Measurements from ENCODE around the gene PAGR1.

The PAGR1 gene

DNA sequence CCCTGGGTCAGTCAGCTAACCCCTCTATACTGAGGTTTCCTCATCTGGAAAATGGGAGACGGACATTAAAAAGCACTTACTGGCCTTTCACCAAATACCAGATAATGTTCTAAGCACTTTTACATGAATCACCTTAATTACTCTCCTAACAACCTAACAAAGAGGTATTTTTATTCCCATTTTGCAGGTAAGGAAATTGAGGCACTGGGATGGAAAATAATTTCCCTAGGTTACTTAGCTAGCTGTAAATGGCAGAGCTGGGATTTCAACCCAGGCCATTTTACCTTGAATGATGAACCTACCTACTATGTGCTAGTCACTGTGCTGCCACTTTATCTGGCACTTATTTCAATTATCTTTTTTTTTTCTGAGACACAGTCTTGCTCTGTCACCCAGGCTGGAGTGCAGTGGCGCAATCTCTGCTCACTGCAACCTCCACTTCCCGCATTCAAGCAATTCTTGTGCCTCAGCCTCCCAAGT is 21.7 kb upstream of the PAGR1 start:
- Histone ChIP-seq H3K4me3 (ENCODE audit: low read depth, low read length) (no peak overlapping the region), H3K27ac (ENCODE audit: low read depth, low read length) (no peak overlapping the region), H2AFZ (ENCODE audit: low read length, unreplicated experiment) (no peak overlapping the region), H3K79me2 (ENCODE audit: control insufficient read depth, insufficient read depth, low read length, unreplicated experiment) (peaks cover 59% of the 10 kb centered on the region), H3K4me1 (ENCODE audit: control insufficient read depth, insufficient read depth, low read length, unreplicated experiment) (peaks cover 18% of the 10 kb centered on the region), H3K27me3 (ENCODE audit: insufficient read depth, low read length) (no peaks in the 10 kb centered on the region), H3K36me3 (ENCODE audit: insufficient read depth, low read length) (peaks cover 7% of the 10 kb centered on the region; the same call in 1 of the 2 replicates)

DNA sequence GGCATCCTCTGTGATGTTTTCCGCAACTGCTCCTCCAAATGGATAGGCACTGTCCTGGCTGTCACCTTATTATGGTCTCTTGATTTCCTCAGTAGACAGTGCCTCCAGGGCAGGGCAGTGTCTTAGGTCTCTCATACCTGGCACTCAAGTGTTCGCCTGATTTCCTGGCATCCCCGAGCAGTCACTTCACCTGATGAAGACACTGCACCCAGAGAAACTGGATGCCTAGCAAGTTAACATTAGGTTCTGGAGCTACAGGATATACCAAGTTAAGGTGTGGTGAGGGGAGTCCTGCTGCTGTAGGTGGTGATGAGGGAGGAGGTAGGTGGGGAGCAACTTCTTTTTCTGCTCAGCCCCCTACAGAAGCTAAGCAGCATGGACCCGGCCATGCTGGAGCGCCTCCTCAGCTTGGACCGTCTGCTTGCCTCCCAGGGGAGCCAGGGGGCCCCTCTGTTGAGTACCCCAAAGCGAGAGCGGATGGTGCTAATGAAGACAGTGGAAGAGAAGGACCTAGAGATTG is 13.5 kb upstream of the PAGR1 start:
- Histone ChIP-seq H3K27ac (ENCODE audit: low read depth, low read length) (no peak overlapping the region), H2AFZ (ENCODE audit: low read length, unreplicated experiment) (no peak overlapping the region), H3K4me1 (ENCODE audit: control insufficient read depth, insufficient read depth, low read length, unreplicated experiment) (peaks cover 11% of the 10 kb centered on the region), H3K27me3 (ENCODE audit: insufficient read depth, low read length) (no peaks in the 10 kb centered on the region), H3K4me3 (ENCODE audit: low read depth, low read length) (no peak overlapping the region), H3K79me2 (ENCODE audit: control insufficient read depth, insufficient read depth, low read length, unreplicated experiment) (no peaks in the 10 kb centered on the region), H3K36me3 (ENCODE audit: insufficient read depth, low read length) (peaks cover 18% of the 10 kb centered on the region; the same call in 1 of the 2 replicates)

DNA sequence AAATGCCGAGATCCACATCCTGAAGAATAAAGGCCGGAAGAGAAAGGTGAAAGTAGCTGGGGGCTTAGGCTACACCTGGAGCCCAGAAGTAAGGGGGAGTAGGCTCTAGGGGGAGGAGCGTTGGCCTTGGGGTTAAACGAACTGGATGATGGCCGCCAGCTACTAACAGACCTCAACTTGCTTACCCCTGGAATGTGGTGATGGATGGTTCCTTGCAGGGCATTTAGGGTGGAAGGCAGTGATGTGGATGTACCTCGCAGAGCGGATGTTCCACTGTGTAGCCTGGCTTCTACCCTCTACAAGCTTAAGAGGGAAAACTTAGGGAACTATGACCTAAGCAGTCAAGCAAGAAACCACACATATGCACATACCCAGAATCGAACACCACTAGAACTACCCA is 11.9 kb upstream of the PAGR1 start:
- Histone ChIP-seq H3K36me3 (ENCODE audit: insufficient read depth, low read length) (peaks cover 20% of the 10 kb centered on the region; the same call in 1 of the 2 replicates), H3K27me3 (ENCODE audit: insufficient read depth, low read length) (no peaks in the 10 kb centered on the region), H3K79me2 (ENCODE audit: control insufficient read depth, insufficient read depth, low read length, unreplicated experiment) (peaks cover 10% of the 10 kb centered on the region), H3K4me3 (ENCODE audit: low read depth, low read length) (peak overlapping the region; percentile 86), H3K4me1 (ENCODE audit: control insufficient read depth, insufficient read depth, low read length, unreplicated experiment) (peaks cover 19% of the 10 kb centered on the region), H2AFZ (ENCODE audit: low read length, unreplicated experiment) (no peak overlapping the region), H3K27ac (ENCODE audit: low read depth, low read length) (peak overlapping the region; percentile 81)

DNA sequence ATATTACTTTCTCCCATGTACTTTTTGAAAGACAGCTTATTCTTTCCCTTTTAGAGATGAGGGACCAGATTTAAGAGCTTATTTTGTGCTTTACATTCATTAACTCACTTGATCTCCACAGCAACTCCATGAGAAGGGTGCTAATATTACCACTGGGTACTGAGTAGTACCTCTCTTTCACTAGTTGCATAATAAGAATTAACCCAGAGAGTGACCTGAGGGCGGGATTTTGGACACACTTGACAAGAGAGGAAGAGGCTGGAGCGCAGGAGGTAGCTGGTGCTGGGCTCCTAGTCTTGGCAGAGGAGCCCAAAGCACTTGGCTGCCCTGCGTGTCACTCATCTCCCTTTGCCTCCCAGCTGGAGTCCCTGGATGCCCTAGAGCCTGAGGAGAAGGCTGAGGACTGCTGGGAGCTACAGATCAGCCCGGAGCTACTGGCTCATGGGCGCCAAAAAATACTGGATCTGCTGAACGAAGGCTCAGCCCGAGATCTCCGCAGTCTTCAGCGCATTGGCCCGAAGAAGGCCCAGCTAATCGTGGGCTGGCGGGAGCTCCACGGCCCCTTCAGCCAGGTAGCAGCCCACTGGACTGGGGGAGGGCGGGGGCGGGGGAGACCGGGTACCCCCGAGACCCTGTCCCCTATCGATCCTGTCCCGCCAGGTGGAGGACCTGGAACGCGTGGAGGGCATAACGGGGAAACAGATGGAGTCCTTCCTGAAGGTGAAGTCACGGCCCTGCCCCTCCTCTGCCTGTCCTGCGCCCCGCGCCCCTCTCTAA is 11.3 kb upstream of the PAGR1 start:
- peak overlapping the region; percentile 86 for H3K4me3 ChIP-seq (ENCODE audit: low read depth, low read length)
- H3K27me3 ChIP-seq (ENCODE audit: insufficient read depth, low read length): no peaks in the 10 kb centered on the region
- peaks cover 18% of the 10 kb centered on the region; the same call in 1 of the 2 replicates for H3K36me3 ChIP-seq (ENCODE audit: insufficient read depth, low read length)
- H3K4me1 ChIP-seq (ENCODE audit: control insufficient read depth, insufficient read depth, low read length, unreplicated experiment): peaks cover 26% of the 10 kb centered on the region
- H2AFZ ChIP-seq (ENCODE audit: low read length, unreplicated experiment): peak overlapping the region; percentile 39
- peaks cover 16% of the 10 kb centered on the region for H3K79me2 ChIP-seq (ENCODE audit: control insufficient read depth, insufficient read depth, low read length, unreplicated experiment)
- H3K27ac ChIP-seq (ENCODE audit: low read depth, low read length): peak overlapping the region; percentile 81

DNA sequence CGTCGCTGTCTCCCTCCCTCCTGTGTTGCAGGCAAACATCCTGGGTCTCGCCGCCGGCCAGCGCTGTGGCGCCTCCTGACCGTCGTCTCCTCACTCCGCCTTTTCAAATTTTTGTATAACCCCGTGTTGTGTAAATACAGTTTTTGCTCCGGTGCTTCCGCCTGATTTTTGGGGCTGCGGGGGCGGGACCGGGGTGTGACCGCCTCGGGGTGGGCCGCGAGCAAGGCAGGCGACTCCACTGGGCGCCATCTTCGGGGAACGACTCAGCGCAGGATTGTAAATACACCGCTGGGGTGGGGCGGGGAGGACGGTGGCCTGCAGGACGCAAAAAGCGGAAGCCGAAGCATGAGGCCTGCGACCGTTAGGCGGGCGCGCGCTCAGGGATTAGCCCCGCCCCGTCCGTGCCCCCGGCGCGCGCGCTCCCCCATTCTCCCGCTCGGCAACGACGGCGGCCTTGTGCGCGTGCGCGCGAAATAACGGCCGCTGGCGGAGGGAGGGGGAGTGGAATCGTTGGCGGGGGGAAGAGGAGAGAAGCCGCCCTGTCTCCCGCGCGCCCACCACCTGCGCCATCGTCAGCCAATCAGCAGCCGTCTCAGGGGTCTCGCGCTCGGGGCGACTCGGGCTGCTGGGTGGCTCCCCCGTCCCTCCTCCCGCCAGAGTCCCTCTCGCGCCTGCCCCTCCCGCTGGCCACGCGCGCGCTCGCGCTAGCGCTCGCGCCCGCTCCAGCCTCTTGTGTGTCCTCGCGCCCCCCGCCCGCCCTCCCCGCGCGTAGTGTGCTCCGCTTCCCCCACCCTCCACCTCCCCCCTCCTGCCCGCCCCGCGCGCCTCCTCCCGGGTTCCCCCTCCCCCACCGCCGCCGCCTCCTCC is 10.5 kb upstream of the PAGR1 start:
- H3K36me3 ChIP-seq (ENCODE audit: insufficient read depth, low read length): peaks cover 18% of the 10 kb centered on the region; the same call in 1 of the 2 replicates
- peak overlapping the region; percentile 81 for H3K27ac ChIP-seq (ENCODE audit: low read depth, low read length)

DNA sequence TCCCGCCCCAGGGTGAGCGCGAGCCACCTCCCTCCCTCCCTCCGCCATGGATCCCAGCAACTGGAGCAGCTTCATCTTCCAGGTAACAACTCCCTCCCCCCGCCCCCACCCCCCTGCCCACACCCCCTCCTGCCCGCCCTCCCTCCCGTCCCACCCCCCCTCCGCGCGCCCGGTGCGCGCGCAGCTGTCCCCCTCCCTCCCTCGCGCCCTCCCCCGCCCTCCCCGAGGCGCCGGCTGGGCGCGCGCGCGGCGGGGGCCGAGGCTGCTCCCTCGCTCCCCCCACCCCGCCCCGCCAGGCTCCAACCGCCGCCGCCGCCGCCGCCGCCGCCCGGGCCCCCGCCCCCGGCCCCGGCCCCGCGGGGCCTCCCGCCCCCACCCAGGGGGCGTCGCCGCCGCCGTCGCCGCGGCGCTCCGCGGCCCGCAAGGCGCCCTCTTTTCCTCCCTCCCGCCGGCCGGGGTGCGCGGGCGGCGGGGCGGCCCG is 9.8 kb upstream of the PAGR1 start, which contains the start of gene MAZ:
Gene MAZ (plus strand): TSS at position 431 of the 481 bp plus-strand sequence. CDS start 173 bp downstream, outside the sequence.
- H3K79me2 ChIP-seq (ENCODE audit: control insufficient read depth, insufficient read depth, low read length, unreplicated experiment): peaks cover 16% of the 10 kb centered on the region
- H3K27ac ChIP-seq (ENCODE audit: low read depth, low read length): peak within 1 kb of the TSS; percentile 81
- peak within 1 kb of the TSS; percentile 86 for H3K4me3 ChIP-seq (ENCODE audit: low read depth, low read length)
- no peak within 1 kb of the TSS for H2AFZ ChIP-seq (ENCODE audit: low read length, unreplicated experiment)
- no peaks in the 10 kb centered on the region for H3K27me3 ChIP-seq (ENCODE audit: insufficient read depth, low read length)
- H3K4me1 ChIP-seq (ENCODE audit: control insufficient read depth, insufficient read depth, low read length, unreplicated experiment): peaks cover 39% of the 10 kb centered on the region
- H3K36me3 ChIP-seq (ENCODE audit: insufficient read depth, low read length): peaks cover 18% of the 10 kb centered on the region; the same call in 1 of the 2 replicates

More for the DNA sequence above, 10.5 kb upstream of the PAGR1 start:
- Histone ChIP-seq H3K4me3 (ENCODE audit: low read depth, low read length) (peak overlapping the region; percentile 86), H3K27me3 (ENCODE audit: insufficient read depth, low read length) (no peaks in the 10 kb centered on the region), H3K79me2 (ENCODE audit: control insufficient read depth, insufficient read depth, low read length, unreplicated experiment) (peaks cover 16% of the 10 kb centered on the region), H2AFZ (ENCODE audit: low read length, unreplicated experiment) (peak overlapping the region; percentile 39), H3K4me1 (ENCODE audit: control insufficient read depth, insufficient read depth, low read length, unreplicated experiment) (peaks cover 34% of the 10 kb centered on the region)

DNA sequence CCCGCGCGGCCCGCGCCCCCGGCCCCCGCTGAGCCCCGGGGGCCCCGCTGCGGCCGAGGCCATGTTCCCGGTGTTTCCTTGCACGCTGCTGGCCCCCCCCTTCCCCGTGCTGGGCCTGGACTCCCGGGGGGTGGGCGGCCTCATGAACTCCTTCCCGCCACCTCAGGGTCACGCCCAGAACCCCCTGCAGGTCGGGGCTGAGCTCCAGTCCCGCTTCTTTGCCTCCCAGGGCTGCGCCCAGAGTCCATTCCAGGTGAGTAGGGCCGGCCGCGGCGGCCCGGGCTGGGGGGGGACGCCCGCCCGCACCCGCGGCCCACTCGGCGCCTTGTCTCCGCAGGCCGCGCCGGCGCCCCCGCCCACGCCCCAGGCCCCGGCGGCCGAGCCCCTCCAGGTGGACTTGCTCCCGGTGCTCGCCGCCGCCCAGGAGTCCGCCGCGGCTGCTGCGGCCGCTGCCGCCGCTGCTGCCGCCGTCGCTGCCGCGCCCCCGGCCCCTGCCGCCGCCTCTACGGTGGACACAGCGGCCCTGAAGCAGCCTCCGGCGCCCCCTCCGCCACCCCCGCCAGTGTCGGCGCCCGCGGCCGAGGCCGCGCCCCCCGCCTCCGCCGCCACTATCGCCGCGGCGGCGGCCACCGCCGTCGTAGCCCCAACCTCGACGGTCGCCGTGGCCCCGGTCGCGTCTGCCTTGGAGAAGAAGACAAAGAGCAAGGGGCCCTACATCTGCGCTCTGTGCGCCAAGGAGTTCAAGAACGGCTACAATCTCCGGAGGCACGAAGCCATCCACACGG is 9.1 kb upstream of the PAGR1 start:
- no peak overlapping the region for H2AFZ ChIP-seq (ENCODE audit: low read length, unreplicated experiment)
- peaks cover 18% of the 10 kb centered on the region; the same call in 1 of the 2 replicates for H3K36me3 ChIP-seq (ENCODE audit: insufficient read depth, low read length)
- H3K27ac ChIP-seq (ENCODE audit: low read depth, low read length): peak overlapping the region; percentile 52
- peak overlapping the region; percentile 86 for H3K4me3 ChIP-seq (ENCODE audit: low read depth, low read length)
- H3K79me2 ChIP-seq (ENCODE audit: control insufficient read depth, insufficient read depth, low read length, unreplicated experiment): peaks cover 16% of the 10 kb centered on the region
- H3K4me1 ChIP-seq (ENCODE audit: control insufficient read depth, insufficient read depth, low read length, unreplicated experiment): peaks cover 39% of the 10 kb centered on the region
- H3K27me3 ChIP-seq (ENCODE audit: insufficient read depth, low read length): no peaks in the 10 kb centered on the region

DNA sequence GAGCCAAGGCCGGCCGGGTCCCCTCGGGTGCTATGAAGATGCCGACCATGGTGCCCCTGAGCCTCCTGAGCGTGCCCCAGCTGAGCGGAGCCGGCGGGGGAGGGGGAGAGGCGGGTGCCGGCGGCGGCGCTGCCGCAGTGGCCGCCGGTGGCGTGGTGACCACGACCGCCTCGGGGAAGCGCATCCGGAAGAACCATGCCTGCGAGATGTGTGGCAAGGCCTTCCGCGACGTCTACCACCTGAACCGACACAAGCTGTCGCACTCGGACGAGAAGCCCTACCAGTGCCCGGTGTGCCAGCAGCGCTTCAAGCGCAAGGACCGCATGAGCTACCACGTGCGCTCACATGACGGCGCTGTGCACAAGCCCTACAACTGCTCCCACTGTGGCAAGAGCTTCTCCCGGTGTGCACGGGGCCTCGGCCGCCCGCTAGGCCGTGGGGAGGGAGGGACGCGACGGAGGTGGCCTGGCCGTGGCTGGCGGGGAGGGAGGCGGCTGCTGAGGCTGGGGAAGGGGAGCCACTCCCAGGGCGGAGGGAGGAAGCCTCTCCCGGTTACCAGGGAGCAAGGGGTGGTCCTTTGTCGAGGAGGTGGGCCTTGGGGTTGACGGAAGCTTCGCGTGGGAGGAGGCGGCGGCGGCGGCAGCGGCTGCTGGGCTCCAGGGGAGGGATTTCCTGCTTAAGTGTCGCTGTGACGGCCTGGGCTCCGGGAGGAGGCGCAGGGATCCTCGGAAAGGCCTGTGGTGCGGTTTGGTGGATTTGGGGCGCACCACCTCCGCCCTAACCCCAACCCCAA is 8.3 kb upstream of the PAGR1 start:
- peak overlapping the region; percentile 86 for H3K4me3 ChIP-seq (ENCODE audit: low read depth, low read length)
- H2AFZ ChIP-seq (ENCODE audit: low read length, unreplicated experiment): no peak overlapping the region
- H3K4me1 ChIP-seq (ENCODE audit: control insufficient read depth, insufficient read depth, low read length, unreplicated experiment): peaks cover 39% of the 10 kb centered on the region
- H3K36me3 ChIP-seq (ENCODE audit: insufficient read depth, low read length): peaks cover 13% of the 10 kb centered on the region; the same call in 1 of the 2 replicates
- peak overlapping the region; percentile 52 for H3K27ac ChIP-seq (ENCODE audit: low read depth, low read length)
- H3K79me2 ChIP-seq (ENCODE audit: control insufficient read depth, insufficient read depth, low read length, unreplicated experiment): peaks cover 16% of the 10 kb centered on the region
- no peaks in the 10 kb centered on the region for H3K27me3 ChIP-seq (ENCODE audit: insufficient read depth, low read length)

DNA sequence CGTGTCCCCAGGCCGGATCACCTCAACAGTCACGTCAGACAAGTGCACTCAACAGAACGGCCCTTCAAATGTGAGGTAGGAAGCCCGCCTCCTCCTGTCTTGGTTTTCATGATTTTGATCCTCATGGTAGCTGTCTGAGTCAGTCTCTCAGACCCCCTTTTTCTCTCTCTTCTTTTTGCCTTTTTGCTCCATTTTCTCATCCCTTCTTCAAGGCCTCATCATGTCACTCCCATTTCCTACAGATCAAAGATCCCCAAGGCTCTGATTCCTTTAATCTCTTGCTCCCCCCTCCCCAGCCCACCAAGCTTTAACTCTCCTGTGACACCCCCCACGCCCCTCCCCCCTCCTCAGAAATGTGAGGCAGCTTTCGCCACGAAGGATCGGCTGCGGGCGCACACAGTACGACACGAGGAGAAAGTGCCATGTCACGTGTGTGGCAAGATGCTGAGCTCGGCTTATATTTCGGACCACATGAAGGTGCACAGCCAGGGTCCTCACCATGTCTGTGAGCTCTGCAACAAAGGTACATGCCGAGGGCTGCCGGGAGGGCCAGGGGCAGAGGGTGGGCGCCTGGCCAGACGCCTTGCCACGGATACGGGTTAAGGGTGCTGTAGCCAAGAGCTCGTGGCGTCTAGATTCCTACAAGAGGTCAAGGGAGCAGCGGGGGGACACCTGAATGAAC is 7.6 kb upstream of the PAGR1 start:
- H3K27me3 ChIP-seq (ENCODE audit: insufficient read depth, low read length): no peaks in the 10 kb centered on the region
- H3K36me3 ChIP-seq (ENCODE audit: insufficient read depth, low read length): peaks cover 9% of the 10 kb centered on the region; the same call in 1 of the 2 replicates
- H2AFZ ChIP-seq (ENCODE audit: low read length, unreplicated experiment): no peak overlapping the region

More for the DNA sequence above, 7.6 kb upstream of the PAGR1 start:
- Histone ChIP-seq H3K79me2 (ENCODE audit: control insufficient read depth, insufficient read depth, low read length, unreplicated experiment) (peaks cover 16% of the 10 kb centered on the region), H3K4me3 (ENCODE audit: low read depth, low read length) (peak overlapping the region; percentile 86), H3K27ac (ENCODE audit: low read depth, low read length) (peak overlapping the region; percentile 52), H3K4me1 (ENCODE audit: control insufficient read depth, insufficient read depth, low read length, unreplicated experiment) (peaks cover 39% of the 10 kb centered on the region)

All from ACC112 (cell line).